SK-N-SH (cell line): Measurements from ENCODE around the gene LRMDA. TPM values are rescaled to one million over a fixed set of nuclear protein-coding genes. Genes with fewer than 3 reads are reported as not detected.

ENCODE experiments used
- CTCF ChIA-PET: fragments of 300-600, 350-600 bp; formaldehyde crosslinking; extraction: SDS; loops from one replicate; lab custom pipeline; 2021; lab: Yijun Ruan, JAX
- POLR2A ChIA-PET: fragments of 350-600 bp; sonication (Branson Sonifier 250); formaldehyde crosslinking; extraction: SDS; loops from one replicate; lab custom pipeline; 2020; ENCODE audit warnings: antibody characterized with exemption, inconsistent platforms; lab: Yijun Ruan, JAX
- DNase-seq: peaks from one replicate; pipeline ENCODE4 v3.0.0; 2012
- H2AFZ ChIP-seq: fragments of 200-600 bp; sonication (generic); 2 replicates; pipeline ENCODE4 v1.8.1; 2016; ENCODE audit warnings: antibody characterized with exemption, mild to moderate bottlenecking, low read depth
- H3F3A ChIP-seq: fragments of 200-600 bp; sonication (generic); replicated peaks from 2 replicates; pipeline ENCODE3; 2016; ENCODE audit warnings: antibody characterized with exemption, mild to moderate bottlenecking; ENCODE audit not compliant: insufficient read depth
- H3K27ac ChIP-seq, 2 experiments: fragments of 200-500 bp in 1 of 2; fragments of 200-600 bp in 1 of 2; sonication (Bioruptor generic) in 1 of 2; sonication (generic), shearing (Covaris generic) in 1 of 2; 2 replicates each; pipeline versions ENCODE4 v1.5.1 to v1.6.1; 2014 to 2016; ENCODE audit warnings: low read depth in 2 of 2, inconsistent platforms in 1 of 2, low read length in 1 of 2, mild to moderate bottlenecking in 1 of 2, mixed read lengths in 1 of 2
- H3K27me3 ChIP-seq: fragments of 200-600 bp; sonication (generic), shearing (Covaris generic); 2 replicates; pipeline ENCODE4 v1.6.1; 2016; ENCODE audit warnings: mixed run types; ENCODE audit not compliant: insufficient read depth
- H3K36me3 ChIP-seq, 2 experiments: fragments of 200-500 bp in 1 of 2; fragments of 200-600 bp in 1 of 2; sonication (Bioruptor generic) in 1 of 2; sonication (generic) in 1 of 2; replicated peaks in 1 of 2; 2 replicates each; pipeline versions ENCODE3 to v1.5.1; 2014 to 2016; ENCODE audit warnings: low read length in 1 of 2, mild to moderate bottlenecking in 1 of 2; ENCODE audit not compliant: insufficient read depth in 2 of 2, control insufficient read depth in 1 of 2
- H3K4me1 ChIP-seq, 2 experiments: fragments of 200-500 bp in 1 of 2; fragments of 200-600 bp in 1 of 2; sonication (Bioruptor generic) in 1 of 2; sonication (generic), shearing (Covaris generic) in 1 of 2; 2 replicates each; pipeline versions ENCODE4 v1.5.1 to v1.6.1; 2014 to 2016; ENCODE audit warnings: low read depth in 1 of 2, low read length in 1 of 2, mixed run types in 1 of 2; ENCODE audit not compliant: insufficient read depth in 2 of 2, control insufficient read depth in 1 of 2
- H3K4me2 ChIP-seq: fragments of 200-600 bp; sonication (generic), shearing (Covaris generic); 2 replicates; pipeline ENCODE4 v1.6.1; 2017; ENCODE audit warnings: mixed run types
- H3K4me3 ChIP-seq, 2 experiments: fragments of 200-500 bp in 1 of 2; fragments of 200-600 bp in 1 of 2; sonication (Bioruptor generic) in 1 of 2; sonication (generic), shearing (Covaris generic) in 1 of 2; 2 replicates each; pipeline versions ENCODE4 v1.5.1 to v1.8.1; 2014 to 2016; ENCODE audit warnings: low read depth in 2 of 2, inconsistent platforms in 1 of 2, low read length in 1 of 2, mild to moderate bottlenecking in 1 of 2, mixed read lengths in 1 of 2, moderate library complexity in 1 of 2
- H3K79me2 ChIP-seq: fragments of 200-600 bp; sonication (generic); 2 replicates; pipeline ENCODE4 v1.8.1; 2017; ENCODE audit warnings: mild to moderate bottlenecking; ENCODE audit not compliant: insufficient read depth
- H3K9ac ChIP-seq: fragments of 200-600 bp; sonication (generic); 2 replicates; pipeline ENCODE4 v1.6.1; 2017; ENCODE audit warnings: mixed run types
- H3K9me2 ChIP-seq: fragments of 200-600 bp; sonication (generic); 2 replicates; pipeline ENCODE4 v1.6.1; 2017; ENCODE audit warnings: mixed run types
- H3K9me3 ChIP-seq: fragments of 200-600 bp; sonication (generic); 2 replicates; pipeline ENCODE4 v1.6.1; 2017; ENCODE audit warnings: mixed run types, mild to moderate bottlenecking, moderate library complexity
- H4K20me1 ChIP-seq: fragments of 200-600 bp; sonication (generic); 2 replicates; pipeline ENCODE4 v1.6.1; 2017; ENCODE audit warnings: mild to moderate bottlenecking, mixed run types; ENCODE audit not compliant: insufficient read depth
- EZH2phosphoT487 ChIP-seq: fragments of 200-600 bp; sonication (generic); IDR thresholded peaks from 2 replicates; pipeline ENCODE4 v1.6.1; 2017; ENCODE audit warnings: low read depth, mixed run types, mild to moderate bottlenecking, antibody characterized with exemption, moderate library complexity, borderline replicate concordance
- FOXJ3 ChIP-seq: sonication (generic); formaldehyde crosslinking; IDR thresholded peaks from 2 replicates; pipeline ENCODE4 v1.5.1; 2020; ENCODE audit warnings: mild to moderate bottlenecking, missing genetic modification reagents
- FOXM1 ChIP-seq: IDR thresholded peaks from 2 replicates; pipeline ENCODE4 v1.4.0; 2012; ENCODE audit warnings: low read depth, mild to moderate bottlenecking
- GABPA ChIP-seq: IDR thresholded peaks from 2 replicates; pipeline ENCODE4 v1.4.0; 2012; ENCODE audit warnings: low read depth, mild to moderate bottlenecking
- JUND ChIP-seq: IDR thresholded peaks from 2 replicates; pipeline ENCODE4 v1.4.0; 2012
- MEF2A ChIP-seq: IDR thresholded peaks from 2 replicates; pipeline ENCODE4 v1.4.0; 2012; ENCODE audit warnings: low read depth, borderline replicate concordance
- NFIC ChIP-seq: IDR thresholded peaks from 2 replicates; pipeline ENCODE4 v1.4.0; 2012; ENCODE audit warnings: borderline replicate concordance
- NRF1 ChIP-seq: IDR thresholded peaks from 2 replicates; pipeline ENCODE4 v1.6.1; 2012; ENCODE audit warnings: low read depth, mild to moderate bottlenecking, low read length
- RAD21 ChIP-seq: IDR thresholded peaks from 2 replicates; pipeline ENCODE4 v1.6.1; 2012; ENCODE audit warnings: mild to moderate bottlenecking, low read length
- RCOR1 ChIP-seq: fragments of 150-350 bp; IDR thresholded peaks from 2 replicates; pipeline ENCODE4 v1.6.1; 2017; ENCODE audit warnings: antibody characterized with exemption, low read length
- SIN3A ChIP-seq: IDR thresholded peaks from 2 replicates; pipeline ENCODE4 v1.6.1; 2012; ENCODE audit warnings: low read depth, mild to moderate bottlenecking, low read length, moderate library complexity, borderline replicate concordance
- SMC3 ChIP-seq: IDR thresholded peaks from 2 replicates; pipeline ENCODE4 v1.6.1; 2012; ENCODE audit warnings: low read depth, low read length, improper control_type of control experiment
- TAF1 ChIP-seq: IDR thresholded peaks from 2 replicates; pipeline ENCODE4 v1.6.1; 2012; ENCODE audit warnings: low read depth, mild to moderate bottlenecking, low read length, moderate library complexity, borderline replicate concordance
- TEAD4 ChIP-seq: IDR thresholded peaks from 2 replicates; pipeline ENCODE4 v1.4.0; 2012; ENCODE audit warnings: mild to moderate bottlenecking, borderline replicate concordance; ENCODE audit not compliant: insufficient read depth
- USF1 ChIP-seq: IDR thresholded peaks from 2 replicates; pipeline ENCODE4 v1.4.0; 2012; ENCODE audit warnings: low read depth, borderline replicate concordance
- WGBS: methylation state at CpG from one replicate; pipeline ENCODE4 v1.1.6; 2017; ENCODE audit warnings: low lambda C conversion rate; 5-methylcytosine and 5-hydroxymethylcytosine counted together
- polyA plus RNA-seq, 3 experiments: library from polyadenylated mRNA; depleted of rRNA; stranded (reverse); fragments of >200 nt; gene quantifications; 2 replicates each; pipeline ENCODE4 v1.2.3, GENCODE V29; 2012
- TF ChIP-seq, protein P1 (sequence below): fragments of 150-350 bp; IDR thresholded peaks from 2 replicates; pipeline ENCODE4 v1.6.1; 2016; ENCODE audit warnings: mild to moderate bottlenecking, low read depth, low read length
- TF ChIP-seq, protein P2 (sequence below): IDR thresholded peaks from 2 replicates; pipeline ENCODE4 v1.4.0; 2012; ENCODE audit warnings: low read depth

LRMDA gene
- polyA plus RNA-seq, 1 of the 3 experiments (the other 2 are of a cell fraction), result 0.95 TPM

GRCh38 chr10:75894761-75895160, 463.3 kb downstream of the LRMDA start:
- ChIA-PET CTCF (interaction anchor here (0.7 kb wide), 1 partner anchor 16 kb away, joined by 3 read pairs; no protein-coding TSS in a partner anchor), POLR2A (no interaction called here)
- no peak overlapping the region for H2AFZ ChIP-seq
- H3K36me3 ChIP-seq, result no peaks in the 10 kb centered on the region
- no peak overlapping the region for H3K27ac ChIP-seq
- H3K9ac ChIP-seq, result no peak overlapping the region
- H3F3A ChIP-seq, result no peaks in the 10 kb centered on the region
- whole genome bisulfite sequencing, result 53% methylated on average over 1 of the region's 1 CpG
- H3K79me2 ChIP-seq, result no peaks in the 10 kb centered on the region
- H3K4me2 ChIP-seq, result no peak overlapping the region
- no peaks in the 10 kb centered on the region for H3K27me3 ChIP-seq
- no peaks in the 10 kb centered on the region for H3K9me3 ChIP-seq
- H3K4me3 ChIP-seq, result no peak overlapping the region
- no peak for DNase-seq
- TF ChIP-seq FOXJ3 (CRISPR knock-in tag) (no peak), RCOR1 (no peak), USF1 (no peak), SMC3 (no peak), TAF1 (no peak), FOXM1 (no peak), RAD21 (no peak), NRF1 (no peak), TEAD4 (no peak), NFIC (no peak), SIN3A (no peak), GABPA (no peak), JUND (no peak)
- TF ChIP-seq, protein P1, sequence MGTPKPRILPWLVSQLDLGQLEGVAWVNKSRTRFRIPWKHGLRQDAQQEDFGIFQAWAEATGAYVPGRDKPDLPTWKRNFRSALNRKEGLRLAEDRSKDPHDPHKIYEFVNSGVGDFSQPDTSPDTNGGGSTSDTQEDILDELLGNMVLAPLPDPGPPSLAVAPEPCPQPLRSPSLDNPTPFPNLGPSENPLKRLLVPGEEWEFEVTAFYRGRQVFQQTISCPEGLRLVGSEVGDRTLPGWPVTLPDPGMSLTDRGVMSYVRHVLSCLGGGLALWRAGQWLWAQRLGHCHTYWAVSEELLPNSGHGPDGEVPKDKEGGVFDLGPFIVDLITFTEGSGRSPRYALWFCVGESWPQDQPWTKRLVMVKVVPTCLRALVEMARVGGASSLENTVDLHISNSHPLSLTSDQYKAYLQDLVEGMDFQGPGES, result no peak
- TF ChIP-seq, protein P2, sequence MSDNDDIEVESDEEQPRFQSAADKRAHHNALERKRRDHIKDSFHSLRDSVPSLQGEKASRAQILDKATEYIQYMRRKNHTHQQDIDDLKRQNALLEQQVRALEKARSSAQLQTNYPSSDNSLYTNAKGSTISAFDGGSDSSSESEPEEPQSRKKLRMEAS, result no peak
- no peaks in the 10 kb centered on the region for H3K4me1 ChIP-seq
- no peaks in the 10 kb centered on the region for H3K9me2 ChIP-seq
- H4K20me1 ChIP-seq, result no peaks in the 10 kb centered on the region

GRCh38 chr10:75895259-75895658, 463.8 kb downstream of the LRMDA start:
- H3K4me1 ChIP-seq, result no peaks in the 10 kb centered on the region
- no peaks in the 10 kb centered on the region for H3K27me3 ChIP-seq
- no peaks in the 10 kb centered on the region for H3K36me3 ChIP-seq
- H3K9me3 ChIP-seq, result no peaks in the 10 kb centered on the region
- no peak overlapping the region for H3K4me3 ChIP-seq
- no peaks in the 10 kb centered on the region for H3K79me2 ChIP-seq
- no peaks in the 10 kb centered on the region for H3K9me2 ChIP-seq
- H2AFZ ChIP-seq, result no peak overlapping the region
- no peak overlapping the region for H3K27ac ChIP-seq
- no peaks in the 10 kb centered on the region for H3F3A ChIP-seq
- no peak for TF ChIP-seq EZH2phosphoT487
- no peak for TF ChIP-seq SMC3
- TF ChIP-seq MEF2A, result no peak
- TF ChIP-seq USF1, result no peak
- TF ChIP-seq, protein P1, result no peak
- ChIA-PET POLR2A (no interaction called here), CTCF (interaction anchor here (0.7 kb wide), 1 partner anchor 15 kb away, joined by 3 read pairs; no protein-coding TSS in a partner anchor)
- H3K9ac ChIP-seq, result no peak overlapping the region
- H4K20me1 ChIP-seq, result no peaks in the 10 kb centered on the region
- H3K4me2 ChIP-seq, result no peak overlapping the region
- DNase-seq, result no peak
